Lung (tissue), 12 donors: ENCODE results near the gene TRABD2B. TPM values are rescaled to one million over a fixed set of nuclear protein-coding genes. Genes with fewer than 3 reads are reported as not detected.

Experiments
- ATAC-seq: fragments of 200-7000 bp; cut with Tn5 transposase; one replicate; pipeline ENCODE4 v1.9.1; 2020; ENCODE audit warnings: moderate number of reproducible peaks; ENCODE audit not compliant: insufficient read depth, low FRiP score
- DNase-seq, 3 donors: peaks; one replicate each; pipeline ENCODE4 v3.0.0-alpha.2; 2013 to 2017
- H3K27ac ChIP-seq, 2 donors: one replicate each; pipeline ENCODE4 v1.5.1; 2013; ENCODE audit warnings: mild to moderate bottlenecking in 2 of 2, moderate library complexity in 2 of 2, control low read depth in 1 of 2, inconsistent platforms in 1 of 2, low read depth in 1 of 2, low read length in 1 of 2
- H3K27me3 ChIP-seq, 3 donors: one replicate each; pipeline ENCODE4 v1.5.1; 2013; ENCODE audit warnings: low read length in 2 of 3; ENCODE audit not compliant: control insufficient read depth in 3 of 3, insufficient read depth in 3 of 3
- H3K36me3 ChIP-seq, 4 donors: one replicate each; pipeline ENCODE4 v1.5.1; 2013; ENCODE audit warnings: low read length in 4 of 4, mild to moderate bottlenecking in 1 of 4, moderate library complexity in 1 of 4; ENCODE audit not compliant: control insufficient read depth in 4 of 4, insufficient read depth in 4 of 4
- H3K4me1 ChIP-seq, 5 donors: one replicate each; pipeline ENCODE4 v1.5.1; 2013; ENCODE audit warnings: low read length in 5 of 5, mild to moderate bottlenecking in 2 of 5, moderate library complexity in 1 of 5; ENCODE audit not compliant: control insufficient read depth in 5 of 5, insufficient read depth in 5 of 5
- H3K4me3 ChIP-seq: one replicate; pipeline ENCODE4 v1.5.1; 2013; ENCODE audit warnings: mild to moderate bottlenecking, control low read depth, moderate library complexity
- H3K9ac ChIP-seq, 2 donors: one replicate each; pipeline ENCODE4 v1.5.1; 2013; ENCODE audit warnings: low read length in 2 of 2, control low read depth in 1 of 2; ENCODE audit not compliant: insufficient read depth in 1 of 2
- H3K9me3 ChIP-seq, 4 donors: one replicate each; pipeline ENCODE4 v1.5.1; 2013; ENCODE audit warnings: low read length in 3 of 4, mild to moderate bottlenecking in 1 of 4, moderate library complexity in 1 of 4; ENCODE audit not compliant: control insufficient read depth in 4 of 4, insufficient read depth in 3 of 4
- WGBS, 2 donors: extraction: QIAGEN DNeasy Blood & Tissue Kit; methylation state at CpG; one replicate each; pipeline ENCODE4 v1.1.7; 2013; 5-methylcytosine and 5-hydroxymethylcytosine counted together
- polyA plus RNA-seq, 2 donors: library from polyadenylated mRNA; stranded (reverse); fragments of 200-250 nt; gene quantifications; one replicate each; pipeline ENCODE4 v1.2.1, GENCODE V29; 2013
- total RNA-seq, 2 donors: library from RNA; depleted of rRNA in 1 of 2; stranded (reverse); fragments of >200 nt in 1 of 2; gene quantifications; one replicate each; pipeline ENCODE4 v1.2.1, GENCODE V29; 2014 to 2021
- TF ChIP-seq, protein P1 (sequence below): IDR thresholded peaks from 2 replicates; pipeline ENCODE4 v1.5.1; 2012; ENCODE audit warnings: mild to moderate bottlenecking; ENCODE audit errors: control extremely low read depth, extremely low read depth
- donor health status: control.
- donor health status: control.
- donor health status: Bipolar disorder and iron deficiency.
- donor health status: healthy.
- donor health status: DM: yes; HTN: yes; CAD: no.

TRABD2B gene
- total and polyA plus RNA-seq, 4 donors: 0.37 to 1.9 (median 0.64) TPM

DNA sequence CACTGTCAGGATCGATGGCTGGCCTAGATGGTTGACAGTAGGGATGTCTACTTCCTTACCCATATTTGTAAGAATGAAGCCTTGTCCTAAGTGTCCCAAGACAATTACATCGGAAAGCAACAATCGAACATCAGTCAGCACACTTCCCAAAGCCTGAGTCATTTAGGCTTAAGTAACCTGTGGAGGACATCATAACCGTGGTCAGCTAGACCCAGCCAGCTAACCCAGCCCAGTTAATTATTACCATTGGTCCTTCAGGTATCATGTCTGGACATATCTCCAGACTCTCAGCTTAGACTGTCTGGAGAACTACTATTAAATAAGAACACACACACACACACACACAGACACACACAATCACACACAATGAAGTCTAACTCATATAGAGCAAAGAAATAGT is 264.7 kb downstream of the TRABD2B start:
- no peaks in the 10 kb centered on the region for H3K36me3 ChIP-seq
- no peaks in the 10 kb centered on the region for H3K9me3 ChIP-seq
- TF ChIP-seq, protein P1, sequence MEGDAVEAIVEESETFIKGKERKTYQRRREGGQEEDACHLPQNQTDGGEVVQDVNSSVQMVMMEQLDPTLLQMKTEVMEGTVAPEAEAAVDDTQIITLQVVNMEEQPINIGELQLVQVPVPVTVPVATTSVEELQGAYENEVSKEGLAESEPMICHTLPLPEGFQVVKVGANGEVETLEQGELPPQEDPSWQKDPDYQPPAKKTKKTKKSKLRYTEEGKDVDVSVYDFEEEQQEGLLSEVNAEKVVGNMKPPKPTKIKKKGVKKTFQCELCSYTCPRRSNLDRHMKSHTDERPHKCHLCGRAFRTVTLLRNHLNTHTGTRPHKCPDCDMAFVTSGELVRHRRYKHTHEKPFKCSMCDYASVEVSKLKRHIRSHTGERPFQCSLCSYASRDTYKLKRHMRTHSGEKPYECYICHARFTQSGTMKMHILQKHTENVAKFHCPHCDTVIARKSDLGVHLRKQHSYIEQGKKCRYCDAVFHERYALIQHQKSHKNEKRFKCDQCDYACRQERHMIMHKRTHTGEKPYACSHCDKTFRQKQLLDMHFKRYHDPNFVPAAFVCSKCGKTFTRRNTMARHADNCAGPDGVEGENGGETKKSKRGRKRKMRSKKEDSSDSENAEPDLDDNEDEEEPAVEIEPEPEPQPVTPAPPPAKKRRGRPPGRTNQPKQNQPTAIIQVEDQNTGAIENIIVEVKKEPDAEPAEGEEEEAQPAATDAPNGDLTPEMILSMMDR: no peak
- H3K27me3 ChIP-seq: peaks cover 0 to 6% (median 5%) of the 10 kb centered on the region in 3 donors
- no peak for ATAC-seq
- no peak for DNase-seq
- no peak overlapping the region for H3K27ac ChIP-seq
- H3K4me1 ChIP-seq: no peaks in the 10 kb centered on the region
- WGBS, 2 donors: 83 to 85% methylated on average over 4 of the region's 4 CpGs
- H3K9ac ChIP-seq: no peak overlapping the region
- no peak overlapping the region for H3K4me3 ChIP-seq

DNA sequence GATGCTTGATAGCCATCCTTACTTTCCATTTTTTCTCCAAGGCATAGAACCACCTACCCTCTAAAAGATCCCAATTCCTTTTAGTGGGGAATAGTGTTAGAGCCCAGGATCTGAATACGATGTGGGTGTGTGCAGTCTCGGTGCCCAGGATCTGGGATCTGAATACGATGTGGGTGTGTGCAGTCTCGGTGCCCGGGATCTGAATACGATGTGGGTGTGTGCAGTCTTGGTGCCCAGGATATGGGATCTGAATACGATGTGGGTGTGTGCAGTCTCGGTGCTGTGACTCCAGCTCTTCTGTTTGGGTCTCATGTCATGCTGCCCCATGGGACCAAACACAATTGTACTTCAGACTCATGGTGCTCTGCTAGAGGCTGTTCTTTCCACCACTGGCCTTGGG is 265.5 kb downstream of the TRABD2B start:
- TF ChIP-seq, protein P1: no peak
- no peak overlapping the region for H3K4me3 ChIP-seq
- WGBS, 2 donors: 86 to 89% methylated on average over 8 of the region's 8 CpGs
- no peaks in the 10 kb centered on the region for H3K4me1 ChIP-seq
- no peak overlapping the region for H3K9ac ChIP-seq
- H3K36me3 ChIP-seq: no peaks in the 10 kb centered on the region
- DNase-seq (no peak), ATAC-seq (no peak)
- H3K27ac ChIP-seq: no peak overlapping the region
- H3K27me3 ChIP-seq: peaks cover 0 to 9% (median 2%) of the 10 kb centered on the region in 3 donors
- H3K9me3 ChIP-seq: no peaks in the 10 kb centered on the region

DNA sequence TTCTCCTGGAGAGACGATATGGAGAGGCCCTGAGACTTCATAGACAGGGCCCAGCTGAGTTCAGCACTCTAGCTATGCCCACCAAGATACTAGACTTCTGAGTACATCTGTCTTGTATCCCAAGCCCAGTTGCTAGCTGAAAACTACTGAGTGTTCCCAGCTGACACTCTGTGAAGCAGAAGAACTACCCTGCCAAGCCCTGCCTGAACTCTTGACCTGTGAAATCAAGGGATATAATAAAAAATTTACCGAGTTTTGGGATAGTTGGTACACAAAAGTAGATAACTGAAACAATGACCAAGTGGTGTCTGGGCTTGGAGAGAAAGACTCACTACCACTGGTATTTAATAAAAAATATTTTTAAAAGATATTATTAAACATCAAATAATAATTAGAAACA is 267.5 kb downstream of the TRABD2B start:
- TF ChIP-seq, protein P1: no peak
- no peaks in the 10 kb centered on the region for H3K9me3 ChIP-seq
- no peak for DNase-seq
- H3K4me1 ChIP-seq: peaks cover 0 to 13% (median under 1%) of the 10 kb centered on the region in 5 donors
- H3K4me3 ChIP-seq: no peak overlapping the region
- WGBS, 2 donors: 85 to 86% methylated on average over 2 of the region's 2 CpGs
- no peak overlapping the region for H3K9ac ChIP-seq
- no peaks in the 10 kb centered on the region for H3K36me3 ChIP-seq
- peaks cover 0 to 21% (median 13%) of the 10 kb centered on the region in 3 donors for H3K27me3 ChIP-seq
- no peak for ATAC-seq
- no peak overlapping the region for H3K27ac ChIP-seq

- no peak for ATAC-seq
- WGBS, 2 donors: 91 to 95% methylated on average over 5 of the region's 5 CpGs
- H3K4me3 ChIP-seq: no peak overlapping the region
- H3K27me3 ChIP-seq: peaks cover 0 to 32% (median 21%) of the 10 kb centered on the region in 3 donors
- TF ChIP-seq, protein P1: no peak
- H3K9me3 ChIP-seq: no peaks in the 10 kb centered on the region
- H3K4me1 ChIP-seq: peaks cover 0 to 14% (median 2%) of the 10 kb centered on the region in 5 donors
- DNase-seq: no peak
- no peaks in the 10 kb centered on the region for H3K36me3 ChIP-seq
- no peak overlapping the region for H3K9ac ChIP-seq
- H3K27ac ChIP-seq: no peak overlapping the region
Measured at GRCh38 chr1:47727697-47728085, 269.5 kb downstream of the TRABD2B start.
